Ecto neural progenitor cell (in vitro differentiated cells): ENCODE data around the gene TGM2.

Source experiments
- DNase-seq: peaks from one replicate; pipeline ENCODE4 v3.0.0-alpha.2; 2018; ENCODE audit warnings: low spot score

TGM2 gene

GRCh38 chr20:38144598-38144973 is 20.5 kb downstream of the TGM2 start:
- DNase-seq, result no peak

- DNase-seq, result no peak
These were observed 21.2 kb downstream of the TGM2 start for GRCh38 chr20:38143646-38144554.

- DNase-seq, result no peak
These were observed 21.8 kb downstream of the TGM2 start for GRCh38 chr20:38143238-38143645.

GRCh38 chr20:38141889-38142494 is 23.1 kb downstream of the TGM2 start:
- no peak for DNase-seq

GRCh38 chr20:38141204-38141888 is 23.7 kb downstream of the TGM2 start:
- no peak for DNase-seq

GRCh38 chr20:38139977-38140753 is 24.9 kb downstream of the TGM2 start:
- DNase-seq, result no peak

GRCh38 chr20:38139156-38139912 is 25.7 kb downstream of the TGM2 start:
- DNase-seq, result no peak

GRCh38 chr20:38138086-38138778 is 26.8 kb downstream of the TGM2 start:
- no peak for DNase-seq

GRCh38 chr20:38137441-38138037 is 27.5 kb downstream of the TGM2 start:
- DNase-seq, result no peak

GRCh38 chr20:38136421-38137245 is 28.4 kb downstream of the TGM2 start:
- DNase-seq, result no peak

- no peak for DNase-seq
These were observed 29.2 kb downstream of the TGM2 start for GRCh38 chr20:38135651-38136420.

GRCh38 chr20:38135271-38135650 is 29.8 kb downstream of the TGM2 start:
- DNase-seq, result no peak

GRCh38 chr20:38134427-38135270 is 30.4 kb downstream of the TGM2 start:
- no peak for DNase-seq

- DNase-seq, result no peak
These were observed 31.2 kb downstream of the TGM2 start for GRCh38 chr20:38133680-38134426.

GRCh38 chr20:38132910-38133501 is 32.1 kb downstream of the TGM2 start:
- no peak for DNase-seq

GRCh38 chr20:38132156-38132909 is 32.7 kb downstream of the TGM2 start:
- no peak for DNase-seq
